Tibial nerve (tissue), 4 donors: ENCODE measurements around the gene GPR26. TPM values are rescaled to one million over a fixed set of nuclear protein-coding genes. Genes with fewer than 3 reads are reported as not detected.

Experiments
- DNase-seq, 2 donors: peaks; one replicate each; pipeline ENCODE4 v3.0.0-alpha.2; 2019; ENCODE audit warnings: low spot score in 2 of 2
- H3K27ac ChIP-seq, 4 donors: fragments of 200-600 bp; sonication (generic) in 3 of 4; one replicate each; pipeline ENCODE4 v1.5.1; 2017 to 2019; ENCODE audit warnings: mild to moderate bottlenecking in 1 of 4
- H3K27me3 ChIP-seq, 2 donors: fragments of 200-600 bp; sonication (generic) in 1 of 2; one replicate each; pipeline versions ENCODE4 v1.5.1 to v1.6.0; 2017 to 2019
- H3K36me3 ChIP-seq, 3 donors: fragments of 200-600 bp; sonication (generic); one replicate each; pipeline ENCODE4 v1.5.1; 2018 to 2019
- H3K4me1 ChIP-seq, 4 donors: fragments of 200-600 bp; sonication (generic) in 3 of 4; one replicate each; pipeline ENCODE4 v1.5.1; 2017 to 2019
- H3K4me3 ChIP-seq, 4 donors: fragments of 200-600 bp; sonication (generic) in 3 of 4; one replicate each; pipeline ENCODE4 v1.5.1; 2017 to 2019; ENCODE audit warnings: mild to moderate bottlenecking in 1 of 4, moderate library complexity in 1 of 4
- H3K9me3 ChIP-seq, 4 donors: fragments of 200-600 bp; sonication (generic) in 3 of 4; one replicate each; pipeline ENCODE4 v1.5.1; 2017 to 2019
- EP300 ChIP-seq, 2 donors: sonication (generic); formaldehyde crosslinking; IDR thresholded peaks; one replicate each; pipeline ENCODE4 v1.6.1; 2017; ENCODE audit warnings: antibody characterized with exemption in 2 of 2, mild to moderate bottlenecking in 1 of 2
- POLR2A ChIP-seq, 2 donors: fragments of 450-650 bp; IDR thresholded peaks; one replicate each; pipeline ENCODE4 v1.6.1; 2017; ENCODE audit warnings: antibody characterized with exemption in 2 of 2, mild to moderate bottlenecking in 2 of 2, moderate library complexity in 2 of 2
- WGBS, 2 donors: methylation state at CpG; one replicate each; pipeline ENCODE4 v1.1.5; 2018; 5-methylcytosine and 5-hydroxymethylcytosine counted together
- total RNA-seq, 4 donors: library from RNA; depleted of rRNA; stranded (reverse); fragments of >200 nt; gene quantifications; one replicate each; pipeline ENCODE4 v1.1.0, GENCODE V29; 2016
- TF ChIP-seq, protein P1 (sequence below), 5 experiments: fragments of 200-600 bp in 3 of 5; fragments of 450-650 bp in 2 of 5; sonication (generic) in 3 of 5; IDR thresholded peaks; one replicate each; pipeline ENCODE4 v1.5.1; 2016 to 2019; ENCODE audit warnings: antibody characterized with exemption in 5 of 5, mild to moderate bottlenecking in 3 of 5, moderate library complexity in 2 of 5

The GPR26 gene
- total RNA-seq, 4 donors from 2014 or later: not detected

DNA sequence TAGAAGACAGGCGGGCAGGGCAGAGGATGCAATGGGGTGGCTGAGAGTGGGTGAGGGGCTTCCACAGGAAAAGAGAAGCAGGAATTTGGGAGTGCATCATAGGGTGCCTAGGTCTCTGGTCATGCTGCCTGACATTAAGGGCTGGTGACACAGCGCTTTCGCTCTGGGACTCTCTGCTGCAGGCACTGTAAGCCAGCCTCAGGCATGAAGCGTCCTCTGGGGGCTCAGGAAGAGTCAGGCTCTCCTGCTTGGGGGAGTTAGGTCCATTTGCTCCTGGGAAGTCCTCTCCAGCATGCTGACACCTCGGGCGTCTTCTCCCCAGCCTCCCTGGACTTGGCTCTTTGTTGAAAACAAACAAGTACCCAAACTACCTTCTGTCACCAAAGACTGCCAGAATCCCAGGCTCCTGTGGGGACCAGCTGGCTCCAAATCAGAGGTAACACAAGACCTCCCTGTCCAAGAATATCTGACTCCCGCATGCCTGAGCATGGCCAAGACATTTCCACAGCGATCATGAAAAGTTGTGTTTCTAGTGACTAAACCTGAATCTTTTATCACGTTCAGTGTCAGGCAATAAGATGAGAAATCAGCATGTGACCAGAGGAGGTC lies 55.4 kb downstream of the GPR26 start:
- H3K4me3 ChIP-seq: no peak overlapping the region
- peaks cover 0 to 5% (median 0%) of the 10 kb centered on the region in 3 donors for H3K36me3 ChIP-seq
- H3K9me3 ChIP-seq: peaks cover 0 to 20% (median 0%) of the 10 kb centered on the region in 4 donors
- no peaks in the 10 kb centered on the region for H3K4me1 ChIP-seq
- WGBS, 2 donors: 82% methylated on average over 9 of the region's 9 CpGs
- no peak overlapping the region for H3K27ac ChIP-seq
- DNase-seq: no peak
- no peaks in the 10 kb centered on the region for H3K27me3 ChIP-seq
- TF ChIP-seq EP300 (IDR thresholded peaks at IDR 0.05) (no peak), POLR2A (IDR thresholded peaks at IDR 0.05) (no peak)
- TF ChIP-seq, protein P1, sequence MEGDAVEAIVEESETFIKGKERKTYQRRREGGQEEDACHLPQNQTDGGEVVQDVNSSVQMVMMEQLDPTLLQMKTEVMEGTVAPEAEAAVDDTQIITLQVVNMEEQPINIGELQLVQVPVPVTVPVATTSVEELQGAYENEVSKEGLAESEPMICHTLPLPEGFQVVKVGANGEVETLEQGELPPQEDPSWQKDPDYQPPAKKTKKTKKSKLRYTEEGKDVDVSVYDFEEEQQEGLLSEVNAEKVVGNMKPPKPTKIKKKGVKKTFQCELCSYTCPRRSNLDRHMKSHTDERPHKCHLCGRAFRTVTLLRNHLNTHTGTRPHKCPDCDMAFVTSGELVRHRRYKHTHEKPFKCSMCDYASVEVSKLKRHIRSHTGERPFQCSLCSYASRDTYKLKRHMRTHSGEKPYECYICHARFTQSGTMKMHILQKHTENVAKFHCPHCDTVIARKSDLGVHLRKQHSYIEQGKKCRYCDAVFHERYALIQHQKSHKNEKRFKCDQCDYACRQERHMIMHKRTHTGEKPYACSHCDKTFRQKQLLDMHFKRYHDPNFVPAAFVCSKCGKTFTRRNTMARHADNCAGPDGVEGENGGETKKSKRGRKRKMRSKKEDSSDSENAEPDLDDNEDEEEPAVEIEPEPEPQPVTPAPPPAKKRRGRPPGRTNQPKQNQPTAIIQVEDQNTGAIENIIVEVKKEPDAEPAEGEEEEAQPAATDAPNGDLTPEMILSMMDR (IDR thresholded peaks at IDR 0.05): no peak

GRCh38 chr10:123722351-123722750 lies 56.2 kb downstream of the GPR26 start:
- no peaks in the 10 kb centered on the region for H3K4me1 ChIP-seq
- peaks cover 0 to 18% (median 0%) of the 10 kb centered on the region in 4 donors for H3K9me3 ChIP-seq
- no peak for DNase-seq
- peaks cover 0 to 5% (median 0%) of the 10 kb centered on the region in 3 donors for H3K36me3 ChIP-seq
- H3K4me3 ChIP-seq: no peak overlapping the region
- no peaks in the 10 kb centered on the region for H3K27me3 ChIP-seq
- H3K27ac ChIP-seq: no peak overlapping the region
- 81 to 92% methylated on average over 2 of the region's 2 CpGs for WGBS, 2 donors
- TF ChIP-seq EP300 (IDR thresholded peaks at IDR 0.05) (no peak), POLR2A (IDR thresholded peaks at IDR 0.05) (no peak)
- TF ChIP-seq, protein P1 (IDR thresholded peaks at IDR 0.05): no peak

- DNase-seq: no peak
- H3K27me3 ChIP-seq: no peaks in the 10 kb centered on the region
- 92 to 94% methylated on average over 12 of the region's 12 CpGs for WGBS, 2 donors
- H3K9me3 ChIP-seq: no peaks in the 10 kb centered on the region
- no peak overlapping the region for H3K4me3 ChIP-seq
- no peaks in the 10 kb centered on the region for H3K36me3 ChIP-seq
- no peaks in the 10 kb centered on the region for H3K4me1 ChIP-seq
- H3K27ac ChIP-seq: no peak overlapping the region
- TF ChIP-seq, protein P1 (IDR thresholded peaks at IDR 0.05): no peak
- TF ChIP-seq EP300 (IDR thresholded peaks at IDR 0.05): no peak
Observed at GRCh38 chr10:123724747-123725146, 58.6 kb downstream of the GPR26 start.

- Histone ChIP-seq H3K27ac (no peak overlapping the region), H3K4me3 (no peak overlapping the region), H3K4me1 (no peaks in the 10 kb centered on the region), H3K36me3 (no peaks in the 10 kb centered on the region), H3K27me3 (no peaks in the 10 kb centered on the region), H3K9me3 (no peaks in the 10 kb centered on the region)
- WGBS, 2 donors: 58 to 68% methylated on average over 3 of the region's 3 CpGs
- TF ChIP-seq, protein P1 (IDR thresholded peaks at IDR 0.05): no peak
- TF ChIP-seq EP300 (IDR thresholded peaks at IDR 0.05) (no peak), POLR2A (IDR thresholded peaks at IDR 0.05) (no peak)
- no peak for DNase-seq
Observed at GRCh38 chr10:123726381-123726780, 60.2 kb downstream of the GPR26 start.

- Histone ChIP-seq H3K27ac (no peak overlapping the region), H3K9me3 (no peaks in the 10 kb centered on the region), H3K36me3 (no peaks in the 10 kb centered on the region), H3K4me3 (no peak overlapping the region), H3K4me1 (no peaks in the 10 kb centered on the region), H3K27me3 (no peaks in the 10 kb centered on the region)
- 63 to 85% methylated on average over 2 of the region's 2 CpGs for WGBS, 2 donors
- no peak for DNase-seq
- TF ChIP-seq, protein P1 (IDR thresholded peaks at IDR 0.05): no peak
- TF ChIP-seq POLR2A (IDR thresholded peaks at IDR 0.05): no peak
- TF ChIP-seq EP300 (IDR thresholded peaks at IDR 0.05): no peak
Observed at GRCh38 chr10:123726836-123727235, 60.7 kb downstream of the GPR26 start.
